Common myeloid progenitor, CD34-positive (primary cell): ENCODE data around the gene SMCO1.

Experiments
- CTCF ChIA-PET: fragments of 350-600 bp; sonication (Branson Sonifier 250); formaldehyde crosslinking; loops from one replicate; lab custom pipeline; 2021; ENCODE audit warnings: antibody characterized with exemption; lab: Charles Lee
- POLR2A ChIA-PET: fragments of 350-600 bp; sonication (Branson Sonifier 250); formaldehyde crosslinking; loops from one replicate; lab custom pipeline; 2021; ENCODE audit warnings: antibody characterized with exemption; lab: Charles Lee
- DNase-seq, 3 donors: peaks; one replicate each; pipeline versions ENCODE4 v3.0.0 to v3.0.0-alpha.2; 2013
- H3K27ac ChIP-seq, 2 experiments: 1 replicate in 1 of 2; 2 replicates in 1 of 2; pipeline ENCODE4 v1.7.0; 2013; ENCODE audit warnings: inconsistent platforms in 2 of 2, low read length in 2 of 2, mild to moderate bottlenecking in 2 of 2, low read depth in 1 of 2, moderate library complexity in 1 of 2; ENCODE audit not compliant: severe bottlenecking in 2 of 2, insufficient read depth in 1 of 2, poor library complexity in 1 of 2
- H3K27me3 ChIP-seq, 5 experiments: replicated peaks in 2 of 5; 1 replicate in 3 of 5; 2 replicates in 2 of 5; pipeline versions ENCODE4 v1.6.1 to v1.7.0; 2013; ENCODE audit warnings: low read length in 4 of 5, mild to moderate bottlenecking in 2 of 5, moderate library complexity in 2 of 5, inconsistent platforms in 1 of 5; ENCODE audit not compliant: insufficient read depth in 5 of 5, control insufficient read depth in 4 of 5
- H3K36me3 ChIP-seq, 4 experiments: 1 replicate in 2 of 4; 2 replicates in 2 of 4; pipeline versions ENCODE4 v1.6.1 to v1.7.0; 2013; ENCODE audit warnings: low read length in 3 of 4, control low read depth in 1 of 4, mild to moderate bottlenecking in 1 of 4; ENCODE audit not compliant: control insufficient read depth in 4 of 4, insufficient read depth in 4 of 4
- H3K4me1 ChIP-seq, 4 experiments: 1 replicate in 3 of 4; 2 replicates in 1 of 4; pipeline versions ENCODE4 v1.6.1 to v1.7.1; 2013; ENCODE audit warnings: low read length in 3 of 4, mild to moderate bottlenecking in 3 of 4, control low read depth in 1 of 4, inconsistent platforms in 1 of 4, moderate library complexity in 1 of 4; ENCODE audit not compliant: control insufficient read depth in 4 of 4, insufficient read depth in 4 of 4; ENCODE audit errors: control extremely low read depth in 1 of 4
- H3K4me3 ChIP-seq, 7 experiments: 1 replicate in 4 of 7; 2 replicates in 3 of 7; pipeline versions ENCODE4 v1.5.1 to v1.7.0; 2013; ENCODE audit warnings: mild to moderate bottlenecking in 7 of 7, low read length in 6 of 7, moderate library complexity in 6 of 7, inconsistent platforms in 2 of 7, low read depth in 2 of 7, control low read depth in 1 of 7; ENCODE audit not compliant: insufficient read depth in 4 of 7, control insufficient read depth in 1 of 7; ENCODE audit errors: extremely low read depth in 1 of 7
- H3K9me3 ChIP-seq, 5 experiments: 1 replicate in 4 of 5; 2 replicates in 1 of 5; pipeline versions ENCODE4 v1.6.1 to v1.7.1; 2013; ENCODE audit warnings: low read length in 4 of 5, mild to moderate bottlenecking in 2 of 5, inconsistent platforms in 1 of 5, low read depth in 1 of 5, moderate library complexity in 1 of 5; ENCODE audit not compliant: control insufficient read depth in 4 of 5, insufficient read depth in 2 of 5; ENCODE audit errors: control extremely low read depth in 1 of 5
- WGBS: methylation state at CpG from one replicate; pipeline ENCODE4 v1.1.5; 2013; ENCODE audit not compliant: insufficient coverage; 5-methylcytosine and 5-hydroxymethylcytosine counted together

The SMCO1 gene

DNA sequence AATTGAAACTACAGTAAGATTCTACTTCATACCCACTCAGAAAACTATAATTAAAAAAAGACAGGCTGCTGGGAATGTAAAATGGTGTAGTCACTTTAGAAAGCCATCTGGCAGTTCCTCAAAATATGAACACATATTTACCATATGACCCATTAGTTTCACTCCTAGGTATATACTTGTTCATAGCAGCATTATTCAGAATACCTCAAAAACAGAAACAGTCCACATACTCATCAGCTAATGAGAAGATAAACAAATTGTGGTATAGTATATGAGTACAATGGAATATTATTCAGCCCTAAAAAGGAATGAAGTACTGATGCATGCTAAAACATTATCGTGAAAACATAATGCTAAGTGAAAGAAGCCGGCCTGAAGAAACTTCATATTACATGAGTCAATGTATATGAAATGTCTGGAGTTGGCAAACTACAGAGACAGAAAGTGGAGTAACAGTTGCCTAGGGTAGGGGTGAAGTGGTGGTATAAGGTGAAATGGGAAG lies 29.4 kb upstream of the SMCO1 start:
- Histone ChIP-seq H3K9me3 (peaks cover 0 to 6% (median 6%) of the 10 kb centered on the region in 5 experiments), H3K27ac (no peak overlapping the region), H3K36me3 (no peaks in the 10 kb centered on the region), H3K27me3 (no peaks in the 10 kb centered on the region), H3K4me1 (no peaks in the 10 kb centered on the region), H3K4me3 (no peak overlapping the region)
- ChIA-PET CTCF (interaction anchor here (1.4 kb wide), 1 partner anchor 22 kb away, joined by 4 read pairs; no protein-coding TSS in a partner anchor), POLR2A (no interaction called here)
- no peak for DNase-seq
- WGBS, result 100% methylated on average over 2 of the region's 2 CpGs

DNA sequence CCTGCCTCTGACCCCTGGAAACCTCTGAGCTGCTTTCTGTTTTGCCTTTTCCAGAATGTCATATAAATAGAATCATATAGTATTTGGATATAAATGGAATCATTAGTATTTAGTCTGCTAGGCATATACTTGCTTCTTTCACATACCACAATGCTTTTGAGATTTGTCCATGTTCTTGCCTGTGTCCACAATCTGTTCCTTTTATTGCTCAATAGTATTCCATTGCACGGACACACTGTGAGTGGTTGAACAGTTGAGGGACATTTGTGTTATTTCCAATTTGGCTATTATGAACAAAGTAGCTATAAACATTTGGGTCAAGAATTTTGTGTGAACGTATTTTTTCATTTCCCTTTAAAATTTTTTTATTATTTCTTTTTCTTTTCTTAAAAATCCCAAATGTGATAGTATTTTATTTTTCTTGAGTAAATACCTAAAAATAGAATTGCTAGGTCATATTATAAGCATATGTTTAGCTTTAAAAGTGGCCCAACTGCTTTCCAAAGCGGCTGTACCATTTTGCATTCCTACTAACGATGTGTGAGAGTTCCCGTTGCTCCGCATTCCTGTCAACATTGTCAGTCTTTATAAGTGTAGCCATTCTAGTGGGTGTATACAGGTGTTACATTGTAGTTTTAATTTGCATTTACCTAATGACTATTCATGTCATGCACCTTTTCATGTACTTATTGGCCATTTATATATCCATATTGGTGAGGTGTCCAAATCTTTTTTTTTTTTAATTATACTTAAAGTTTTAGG lies 26.7 kb upstream of the SMCO1 start:
- no peaks in the 10 kb centered on the region for H3K36me3 ChIP-seq
- no peak for DNase-seq
- ChIA-PET CTCF (interaction anchor here (1.1 kb wide), 1 partner anchor 13 kb away, joined by 4 read pairs; no protein-coding TSS in a partner anchor), POLR2A (no interaction called here)
- no peaks in the 10 kb centered on the region for H3K9me3 ChIP-seq
- H3K27ac ChIP-seq, result no peak overlapping the region
- H3K4me1 ChIP-seq, result peaks cover 0 to 4% (median 2%) of the 10 kb centered on the region in 4 experiments
- no CpG with 5 or more reads among the region's 6 CpGs for WGBS
- no peaks in the 10 kb centered on the region for H3K27me3 ChIP-seq
- H3K4me3 ChIP-seq, result no peak overlapping the region

DNA sequence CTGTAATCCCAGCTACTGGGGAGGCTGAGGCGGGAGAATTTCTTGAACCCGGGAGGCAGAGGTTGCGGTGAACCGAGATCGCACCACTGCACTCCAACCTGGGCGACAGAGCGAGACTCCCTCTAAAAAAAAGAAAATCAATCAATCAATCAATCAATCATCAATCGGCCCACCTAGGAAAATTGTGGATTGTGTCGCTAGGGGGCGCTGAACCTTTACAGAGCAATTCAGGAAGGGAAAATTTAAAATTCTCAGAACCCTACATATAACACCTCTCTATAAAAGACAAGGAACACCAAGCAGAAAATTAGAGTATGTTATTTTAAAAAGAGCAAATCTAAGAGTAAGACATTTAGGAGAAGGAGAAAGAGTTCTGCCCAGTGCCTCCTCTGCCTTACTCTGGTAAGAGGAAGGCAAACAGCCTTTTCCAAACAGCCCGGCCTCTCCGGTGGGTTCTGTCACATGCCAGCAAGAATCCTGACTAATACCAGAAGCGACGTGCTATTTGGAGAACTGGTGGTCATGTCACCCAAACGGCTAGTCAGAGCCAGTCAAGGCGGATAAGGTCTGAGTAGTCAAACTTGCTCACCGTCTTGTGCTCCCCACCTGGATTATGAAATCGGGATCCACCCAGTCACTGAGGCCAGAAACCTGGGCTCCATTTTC lies 22.3 kb upstream of the SMCO1 start:
- peak in 2 of 3 donors; percentile 51 to 55 for DNase-seq
- Histone ChIP-seq H3K36me3 (no peaks in the 10 kb centered on the region), H3K4me1 (peaks cover 0 to 4% (median 2%) of the 10 kb centered on the region in 4 experiments), H3K4me3 (no peak overlapping the region), H3K27me3 (no peaks in the 10 kb centered on the region), H3K9me3 (no peaks in the 10 kb centered on the region), H3K27ac (no peak overlapping the region)
- POLR2A ChIA-PET, result no interaction called here
- CTCF ChIA-PET, result interaction anchor here (0.7 to 2.8 kb wide), 4 partner anchors 14 to 66 kb away, joined by 3 to 14 read pairs (median 4); no protein-coding TSS in a partner anchor
- 72% methylated on average over 6 of the region's 18 CpGs for WGBS

DNA sequence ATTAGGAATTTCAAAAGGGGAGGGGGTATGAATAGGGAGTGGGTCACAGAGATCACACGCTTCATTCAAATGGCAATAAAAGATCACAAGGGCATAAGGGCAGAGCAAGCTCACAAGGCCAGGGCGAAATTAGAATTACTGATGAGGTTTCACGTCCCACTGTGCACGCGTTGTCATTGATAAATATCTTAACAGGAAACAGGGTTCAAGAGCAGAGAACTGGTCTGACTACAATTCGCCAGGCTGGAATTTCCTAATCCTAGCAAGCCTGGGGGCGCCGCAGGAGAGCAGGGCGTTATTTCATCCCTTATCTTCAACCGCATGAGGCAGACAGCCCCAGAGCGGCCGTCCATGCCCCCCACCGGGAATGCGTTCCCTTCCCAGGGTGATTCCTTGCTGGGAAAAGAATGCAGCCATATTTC lies 18.1 kb upstream of the SMCO1 start:
- CTCF ChIA-PET, result interaction anchor here (0.6 kb wide), 1 partner anchor 45 kb away, joined by 3 read pairs; no protein-coding TSS in a partner anchor

DNA sequence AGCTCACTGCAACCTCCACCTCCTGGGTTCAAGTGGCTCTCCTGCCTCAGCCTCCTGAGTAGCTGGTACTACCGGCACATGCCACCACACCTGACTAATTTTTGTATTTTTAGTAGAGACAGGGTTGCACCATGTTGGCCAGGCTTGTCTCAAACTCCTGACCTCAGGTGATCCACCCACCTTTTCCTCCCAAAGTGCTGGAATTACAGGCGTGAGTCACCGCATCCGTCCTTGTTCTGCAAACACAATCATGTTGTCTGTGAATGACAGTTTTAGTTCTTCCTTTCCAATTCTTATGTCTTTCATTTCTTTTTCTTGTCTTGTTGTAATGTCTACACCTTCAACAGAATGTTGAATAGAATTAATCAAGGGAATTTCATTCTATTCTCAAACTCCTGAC lies 16.3 kb upstream of the SMCO1 start:
- H3K27ac ChIP-seq, result no peak overlapping the region
- CTCF ChIA-PET, result interaction anchor here (1.0 to 3.1 kb wide), 2 partner anchors 24 to 45 kb away, joined by 3 to 20 read pairs; no protein-coding TSS in a partner anchor
- no peak overlapping the region for H3K4me3 ChIP-seq

More for the DNA sequence above, 18.1 kb upstream of the SMCO1 start:
- H3K4me3 ChIP-seq, result no peak overlapping the region
- H3K36me3 ChIP-seq, result no peaks in the 10 kb centered on the region
- no peak overlapping the region for H3K27ac ChIP-seq
- peaks cover 0 to 12% (median 7%) of the 10 kb centered on the region in 4 experiments for H3K4me1 ChIP-seq
- no peak for DNase-seq
- no peaks in the 10 kb centered on the region for H3K9me3 ChIP-seq
- POLR2A ChIA-PET, result no interaction called here
- WGBS, result 90% methylated on average over 14 of the region's 14 CpGs
- H3K27me3 ChIP-seq, result no peaks in the 10 kb centered on the region

DNA sequence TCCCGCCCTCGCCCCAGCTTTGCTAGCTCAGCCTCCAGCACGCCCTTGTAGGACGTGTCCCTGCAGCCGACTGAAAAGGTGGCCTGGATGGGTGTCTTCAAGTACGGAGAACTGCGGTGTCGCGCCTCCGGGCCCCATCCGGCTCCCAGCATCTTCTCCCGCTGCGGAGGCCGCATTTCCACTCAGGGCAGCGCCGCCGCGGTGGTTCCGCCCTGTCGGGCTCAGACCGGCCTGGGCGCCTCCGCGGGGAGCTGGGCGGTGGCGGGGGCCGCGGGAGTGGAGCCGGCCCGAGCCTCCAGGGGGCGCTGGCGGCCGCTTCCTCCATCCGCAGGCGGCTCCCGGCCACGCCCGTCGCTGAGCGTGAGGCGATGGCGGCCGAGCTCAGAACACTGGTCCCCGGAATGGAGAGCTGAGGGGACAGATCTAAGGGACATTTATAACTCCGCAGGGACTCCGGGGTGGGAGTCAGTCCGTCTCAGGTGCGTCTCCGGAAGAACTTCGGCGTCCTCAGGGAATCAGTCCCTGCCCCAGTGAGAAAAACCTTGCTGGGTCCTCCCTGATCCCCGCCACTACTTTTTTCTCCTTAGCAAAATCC lies 13.6 kb upstream of the SMCO1 start:
- CTCF ChIA-PET, result interaction anchor here (0.6 to 3.1 kb wide), 23 partner anchors 9 to 216 kb away, joined by 3 to 20 read pairs (median 4); partner anchors contain the start of genes FBXO45, NRROS and WDR53
- Histone ChIP-seq H3K4me1 (peaks cover 0 to 8% (median 5%) of the 10 kb centered on the region in 4 experiments), H3K4me3 (peak overlapping the region; percentile 22 to 87 (median 66)), H3K36me3 (no peaks in the 10 kb centered on the region), H3K9me3 (no peaks in the 10 kb centered on the region), H3K27me3 (no peaks in the 10 kb centered on the region), H3K27ac (peak overlapping the region; percentile 54 to 58)
- peak; percentile 64 to 88 (median 80) for DNase-seq
- WGBS, result 2% methylated on average over 51 of the region's 52 CpGs
- POLR2A ChIA-PET, result interaction anchor here (0.7 to 0.8 kb wide), 2 partner anchors 25 to 42 kb away, joined by 3 to 5 read pairs; no protein-coding TSS in a partner anchor

More for the DNA sequence above, 16.3 kb upstream of the SMCO1 start:
- Histone ChIP-seq H3K4me1 (peaks cover 0 to 8% (median 5%) of the 10 kb centered on the region in 4 experiments), H3K9me3 (no peaks in the 10 kb centered on the region), H3K36me3 (no peaks in the 10 kb centered on the region), H3K27me3 (no peaks in the 10 kb centered on the region)
- POLR2A ChIA-PET, result no interaction called here
- 100% methylated on average over 1 of the region's 4 CpGs for WGBS
- no peak for DNase-seq
